ENCODE data around the gene MALT1. TPM values are rescaled to one million over a fixed set of nuclear protein-coding genes. Genes with fewer than 3 reads are reported as not detected.

The MALT1 gene
- polyA plus RNA-seq, 3 donors = 18.3 to 24.9 (median 23.8) TPM

DNA sequence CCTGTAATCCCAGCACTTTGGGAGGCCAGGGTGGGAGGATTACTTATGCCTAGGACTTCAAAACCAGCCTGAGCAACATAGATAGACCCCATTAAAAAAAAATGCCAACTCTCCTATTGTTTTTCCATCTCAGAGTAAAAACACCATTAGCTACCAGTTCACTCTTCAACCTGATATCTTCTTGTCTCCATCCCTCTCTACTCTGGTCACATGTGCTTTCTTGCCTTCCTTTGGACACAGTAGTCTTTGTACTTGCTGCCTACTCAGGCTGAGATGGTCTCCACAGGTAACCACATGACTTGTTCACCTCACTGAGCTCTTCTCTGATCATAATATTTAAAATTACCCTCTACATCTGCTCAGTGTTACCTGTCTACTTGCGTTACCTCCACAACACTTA, 5.0 kb downstream of the MALT1 start:
- Histone ChIP-seq H3K4me1 (ENCODE audit: control insufficient read depth in 1 of 2, insufficient read depth in 2 of 2, low read length in 2 of 2) (peaks cover 10 to 21% of the 10 kb centered on the region in 2 donors), H3K9me3 (replicated peaks in 1 of 2; ENCODE audit: control insufficient read depth in 1 of 2, insufficient read depth in 1 of 2, low read length in 2 of 2) (no peaks in the 10 kb centered on the region), H3K9ac (ENCODE audit: insufficient read depth, low read length, poor library complexity, severe bottlenecking) (no peak overlapping the region), H3K4me2 (replicated peaks; ENCODE audit: extremely low read depth, low read length, poor library complexity, severe bottlenecking) (no peak overlapping the region), H4K20me1 (ENCODE audit: insufficient read depth, low read length) (peaks cover 91% of the 10 kb centered on the region), H3K27ac (ENCODE audit: low read depth in 1 of 2, low read length in 2 of 2) (no peak overlapping the region), H2AFZ (ENCODE audit: insufficient read depth, low read depth, low read length, poor library complexity, severe bottlenecking) (no peak overlapping the region), H3K4me3 (replicated peaks in 1 of 3; ENCODE audit: low read depth in 2 of 3, low read length in 3 of 3) (no peak overlapping the region), H3K27me3 (ENCODE audit: control insufficient read depth in 2 of 2, insufficient read depth in 2 of 2, low read length in 2 of 2) (no peaks in the 10 kb centered on the region), H3K79me2 (ENCODE audit: insufficient read depth, low read length) (peaks cover 85% of the 10 kb centered on the region), H3K36me3 (replicated peaks in 1 of 2; ENCODE audit: control insufficient read depth in 1 of 2, insufficient read depth in 2 of 2, low read length in 2 of 2) (peaks cover 3 to 24% of the 10 kb centered on the region in 2 donors)
- Mint-ChIP-seq H3K27ac (no peak overlapping the region), H3K9me3 (no peaks in the 10 kb centered on the region), H3K4me3 (no peak overlapping the region), H3K27me3 (ENCODE audit: low read depth in 3 of 3) (peaks cover 0 to 2% (median 0%) of the 10 kb centered on the region in 3 donors), H3K4me1 (peaks cover 29% of the 10 kb centered on the region), H3K36me3 (peaks cover 26 to 41% of the 10 kb centered on the region in 2 donors)
- WGBS (ENCODE audit: insufficient coverage) = no CpG with 5 or more reads among the region's 1 CpG
- TF ChIP-seq, protein P1, sequence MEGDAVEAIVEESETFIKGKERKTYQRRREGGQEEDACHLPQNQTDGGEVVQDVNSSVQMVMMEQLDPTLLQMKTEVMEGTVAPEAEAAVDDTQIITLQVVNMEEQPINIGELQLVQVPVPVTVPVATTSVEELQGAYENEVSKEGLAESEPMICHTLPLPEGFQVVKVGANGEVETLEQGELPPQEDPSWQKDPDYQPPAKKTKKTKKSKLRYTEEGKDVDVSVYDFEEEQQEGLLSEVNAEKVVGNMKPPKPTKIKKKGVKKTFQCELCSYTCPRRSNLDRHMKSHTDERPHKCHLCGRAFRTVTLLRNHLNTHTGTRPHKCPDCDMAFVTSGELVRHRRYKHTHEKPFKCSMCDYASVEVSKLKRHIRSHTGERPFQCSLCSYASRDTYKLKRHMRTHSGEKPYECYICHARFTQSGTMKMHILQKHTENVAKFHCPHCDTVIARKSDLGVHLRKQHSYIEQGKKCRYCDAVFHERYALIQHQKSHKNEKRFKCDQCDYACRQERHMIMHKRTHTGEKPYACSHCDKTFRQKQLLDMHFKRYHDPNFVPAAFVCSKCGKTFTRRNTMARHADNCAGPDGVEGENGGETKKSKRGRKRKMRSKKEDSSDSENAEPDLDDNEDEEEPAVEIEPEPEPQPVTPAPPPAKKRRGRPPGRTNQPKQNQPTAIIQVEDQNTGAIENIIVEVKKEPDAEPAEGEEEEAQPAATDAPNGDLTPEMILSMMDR (IDR thresholded peaks at IDR 0.05) = no peak
- no peak for DNase-seq
- intact Hi-C loops (cut with micrococcal nuclease) = no loop called here

DNA sequence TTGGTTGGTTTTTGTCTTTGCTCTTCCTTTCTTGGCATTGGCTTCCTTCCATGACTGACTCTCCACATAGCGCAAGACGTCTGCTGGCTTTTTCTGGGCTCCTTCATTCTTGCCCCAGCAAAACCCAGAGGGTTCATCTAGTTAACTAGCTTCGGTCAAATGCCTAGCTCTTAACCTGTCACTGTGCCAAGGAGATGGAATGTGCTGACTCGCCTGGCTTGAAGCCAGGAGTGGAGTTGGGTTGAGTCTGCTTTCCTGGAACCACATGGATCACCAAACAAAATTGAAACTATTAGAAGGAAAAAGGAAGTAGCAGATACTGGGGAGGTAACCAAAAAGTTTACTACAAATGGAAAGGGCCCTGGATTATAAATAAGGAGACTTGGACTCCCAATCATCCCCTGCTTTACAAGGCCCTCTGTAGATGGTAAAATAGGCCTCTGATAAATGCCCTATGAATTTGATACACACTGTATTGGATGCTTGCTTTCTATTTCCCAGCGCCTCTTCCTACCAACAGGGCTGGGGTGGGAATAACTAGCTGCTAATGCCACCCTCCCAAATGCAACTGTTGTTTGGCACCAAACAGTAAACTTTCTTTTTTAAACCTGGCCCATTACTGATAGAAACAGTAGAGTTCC, 11.3 kb downstream of the MALT1 start:
- intact Hi-C loops (cut with micrococcal nuclease) = no loop called here
- Histone ChIP-seq H3K27me3 (ENCODE audit: control insufficient read depth in 2 of 2, insufficient read depth in 2 of 2, low read length in 2 of 2) (no peaks in the 10 kb centered on the region), H2AFZ (ENCODE audit: insufficient read depth, low read depth, low read length, poor library complexity, severe bottlenecking) (no peak overlapping the region), H3K9me3 (replicated peaks in 1 of 2; ENCODE audit: control insufficient read depth in 1 of 2, insufficient read depth in 1 of 2, low read length in 2 of 2) (no peaks in the 10 kb centered on the region), H3K4me2 (replicated peaks; ENCODE audit: extremely low read depth, low read length, poor library complexity, severe bottlenecking) (no peak overlapping the region), H3K79me2 (ENCODE audit: insufficient read depth, low read length) (peaks cover 34% of the 10 kb centered on the region), H3K9ac (ENCODE audit: insufficient read depth, low read length, poor library complexity, severe bottlenecking) (no peak overlapping the region), H3K27ac (ENCODE audit: low read depth in 1 of 2, low read length in 2 of 2) (peak overlapping the region in 1 of 2 donors; percentile 36), H3K36me3 (replicated peaks in 1 of 2; ENCODE audit: control insufficient read depth in 1 of 2, insufficient read depth in 2 of 2, low read length in 2 of 2) (peaks cover 33 to 62% of the 10 kb centered on the region in 2 donors), H3K4me1 (ENCODE audit: control insufficient read depth in 1 of 2, insufficient read depth in 2 of 2, low read length in 2 of 2) (peaks cover 0 to 5% of the 10 kb centered on the region in 2 donors), H4K20me1 (ENCODE audit: insufficient read depth, low read length) (peaks cover 63% of the 10 kb centered on the region), H3K4me3 (replicated peaks in 1 of 3; ENCODE audit: low read depth in 2 of 3, low read length in 3 of 3) (no peak overlapping the region)
- H3K4me3 Mint-ChIP-seq = no peak overlapping the region
- peaks cover 0 to 2% (median 0%) of the 10 kb centered on the region in 3 donors for H3K27me3 Mint-ChIP-seq (ENCODE audit: low read depth in 3 of 3)
- TF ChIP-seq, protein P1 (IDR thresholded peaks at IDR 0.05) = no peak
- WGBS (ENCODE audit: insufficient coverage) = no CpG with 5 or more reads among the region's 5 CpGs
- no peaks in the 10 kb centered on the region for H3K9me3 Mint-ChIP-seq
- peak overlapping the region in 5 of 7 donors; percentile 11 to 77 (median 38) for H3K27ac Mint-ChIP-seq
- peak in 2 of 3 donors; percentile 27 for DNase-seq
- peaks cover 18% of the 10 kb centered on the region for H3K4me1 Mint-ChIP-seq
- H3K36me3 Mint-ChIP-seq = peaks cover 45 to 60% of the 10 kb centered on the region in 2 donors

All from CD14-positive monocyte (primary cell).